Hematopoietic multipotent progenitor cell treated with erythropoietin and hydrocortisone succinate and interleukin-3 and kit ligand, for 4 days (in vitro differentiated cells): ENCODE measurements around the gene POU2F1.

Experiments
- DNase-seq: peaks from one replicate; pipeline ENCODE4 v3.0.0-alpha.2; 2015

Gene POU2F1

GRCh38 chr1:167452483-167452882 lies 231.8 kb downstream of the POU2F1 start:
- DNase-seq = no peak

DNA sequence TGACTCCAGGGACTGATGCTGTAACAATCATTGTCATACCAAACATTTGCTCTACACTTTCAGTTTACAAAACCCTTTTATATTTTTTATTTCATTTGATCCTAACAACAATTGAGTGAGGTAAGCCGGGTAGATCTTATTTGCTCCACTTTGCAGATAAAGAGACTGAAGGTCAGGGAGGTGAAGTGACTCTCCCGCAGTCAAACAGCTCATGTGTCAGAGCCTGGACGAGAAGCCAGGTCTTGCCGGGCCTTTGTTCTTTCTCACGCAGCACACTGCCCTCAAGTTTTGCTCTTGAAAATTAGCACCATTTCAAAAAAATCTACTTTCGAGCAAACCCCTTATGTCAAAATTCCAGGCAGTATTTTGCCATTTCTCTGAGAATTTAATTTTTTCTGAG lies 232.4 kb downstream of the POU2F1 start:
- DNase-seq = no peak

GRCh38 chr1:167454304-167454893 lies 233.7 kb downstream of the POU2F1 start:
- DNase-seq = no peak

- peak; percentile 92 for DNase-seq
These were observed 234.5 kb downstream of the POU2F1 start for GRCh38 chr1:167454894-167455785.

DNA sequence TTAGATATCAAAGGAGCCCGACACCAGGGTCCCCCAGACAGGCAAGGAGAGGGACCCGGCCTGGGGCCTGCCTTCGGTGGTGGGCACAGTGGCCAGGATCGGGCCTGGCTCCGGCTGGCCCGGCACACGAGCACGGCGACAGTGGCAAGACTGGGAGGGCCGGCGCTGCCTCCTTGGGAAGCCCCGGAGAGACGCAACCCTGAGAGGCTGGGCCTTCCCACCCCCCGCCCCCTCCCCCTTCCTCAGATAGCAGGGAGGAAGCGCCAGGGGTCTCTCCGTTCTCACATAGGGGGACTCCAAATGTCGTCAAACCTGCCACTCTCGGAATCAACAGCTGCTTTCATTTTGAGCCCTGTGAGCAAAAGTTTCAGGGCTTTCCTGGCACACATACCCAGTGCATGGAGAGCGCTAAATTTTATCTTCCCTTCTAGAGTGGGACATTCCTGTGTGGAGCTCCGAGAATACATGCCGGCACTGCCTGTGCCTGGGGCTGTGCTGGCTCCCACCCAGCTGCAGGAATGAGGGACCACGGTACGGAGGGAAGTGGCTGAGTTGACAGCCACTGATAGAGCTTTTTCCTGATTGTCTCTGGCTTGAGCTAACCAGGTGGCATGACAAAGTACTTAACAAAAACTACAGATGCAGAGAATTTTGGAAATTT lies 235.2 kb downstream of the POU2F1 start:
- no peak for DNase-seq

DNA sequence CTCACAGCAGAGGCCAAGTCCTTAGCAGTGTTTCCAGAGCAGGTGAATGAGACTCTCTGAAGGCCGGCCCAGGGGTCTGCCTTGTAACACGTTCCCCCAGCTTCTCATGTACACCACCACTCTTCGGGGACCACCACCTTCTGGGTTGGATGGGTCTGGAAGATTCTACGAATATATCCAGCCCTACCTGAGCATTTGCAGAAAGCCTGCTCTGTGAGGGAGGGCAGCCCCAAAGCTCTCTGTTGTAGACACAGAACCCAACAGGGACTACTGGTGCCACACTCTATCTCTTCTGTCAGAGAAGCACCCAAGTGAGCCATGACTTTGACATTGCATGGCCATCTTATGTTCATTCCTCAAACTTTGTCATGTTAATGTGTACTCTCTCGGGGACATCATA lies 235.8 kb downstream of the POU2F1 start:
- DNase-seq = no peak

- no peak for DNase-seq
These were observed 236.2 kb downstream of the POU2F1 start for GRCh38 chr1:167456926-167457325.

GRCh38 chr1:167457936-167458584 lies 237.4 kb downstream of the POU2F1 start:
- no peak for DNase-seq

DNA sequence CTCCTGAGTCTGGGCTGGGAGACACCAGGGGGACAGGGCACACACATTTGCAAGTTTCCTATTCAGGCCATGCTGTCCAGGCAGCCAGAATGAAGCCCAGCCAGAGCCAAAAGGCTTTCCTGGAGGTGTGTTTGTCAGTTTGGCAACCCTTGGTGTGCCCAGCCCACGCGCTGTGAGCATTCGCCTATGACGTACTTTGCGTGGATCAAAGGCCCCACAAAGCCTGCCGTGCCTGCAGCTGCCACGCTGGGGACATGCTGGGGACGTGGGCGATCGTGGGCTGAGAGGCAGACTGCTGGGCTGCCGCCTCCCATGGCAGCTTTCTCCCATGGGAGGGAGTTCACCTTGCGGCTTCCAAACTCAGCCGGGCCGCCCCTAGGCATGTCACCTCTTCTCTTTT lies 240.2 kb downstream of the POU2F1 start:
- DNase-seq = no peak

- no peak for DNase-seq
These were observed 241.7 kb downstream of the POU2F1 start for GRCh38 chr1:167462341-167462740.

GRCh38 chr1:167463080-167463479 lies 242.4 kb downstream of the POU2F1 start:
- no peak for DNase-seq

DNA sequence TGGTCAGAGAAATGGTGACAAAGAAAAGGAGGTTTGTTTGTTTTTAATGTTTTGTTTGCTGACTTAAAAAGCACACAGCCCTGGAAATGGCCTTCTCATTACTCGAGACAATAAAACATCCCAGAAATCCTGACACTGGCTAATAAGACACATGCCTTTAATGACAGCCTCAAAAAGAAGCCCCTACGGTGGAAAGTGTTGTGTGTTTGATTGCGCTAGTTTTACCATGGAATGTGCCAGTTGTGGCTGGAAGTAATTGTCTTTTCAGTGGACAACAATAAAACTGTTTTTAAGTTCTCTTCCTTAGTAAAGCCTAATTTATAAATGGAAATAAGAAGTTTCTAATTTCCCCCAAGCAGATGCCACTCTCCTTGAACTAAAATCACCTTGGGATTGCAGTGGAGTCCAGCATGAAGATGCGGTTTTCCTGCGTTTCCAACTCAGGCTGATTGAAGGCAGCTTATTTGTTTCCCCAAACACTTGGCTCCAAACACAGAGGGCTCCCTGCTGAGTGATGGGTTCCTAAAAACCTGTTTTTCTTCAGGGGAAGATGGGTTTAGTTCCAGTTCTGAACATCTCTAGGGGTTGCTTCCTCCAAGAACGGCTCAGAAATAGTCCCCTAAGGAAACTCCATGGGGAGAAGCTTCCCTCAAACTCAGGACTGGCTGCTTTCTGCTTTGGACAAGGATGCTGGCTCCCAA lies 243.3 kb downstream of the POU2F1 start:
- no peak for DNase-seq

DNA sequence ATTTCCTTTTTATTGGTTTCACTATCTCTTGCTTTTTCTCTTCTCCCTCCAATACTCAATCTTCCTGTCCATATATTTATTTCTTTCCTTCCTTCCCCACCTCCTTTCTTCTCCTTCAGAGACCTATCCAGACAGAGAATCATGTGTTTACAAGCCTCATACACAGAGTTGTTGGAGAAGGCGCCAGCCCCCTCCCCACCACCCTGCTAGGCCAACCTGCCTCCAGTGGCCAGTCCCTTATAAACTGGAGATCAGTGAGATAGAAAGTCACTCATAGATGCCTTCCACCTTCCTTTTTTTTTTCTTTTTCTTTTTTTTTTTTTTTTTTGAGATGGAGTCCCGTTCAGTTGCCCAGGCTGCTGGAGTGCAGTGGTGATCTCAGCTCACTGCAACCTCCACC lies 244.3 kb downstream of the POU2F1 start:
- DNase-seq = no peak

GRCh38 chr1:167465743-167466142 lies 245.1 kb downstream of the POU2F1 start:
- DNase-seq = no peak

GRCh38 chr1:167467126-167467710 lies 246.5 kb downstream of the POU2F1 start:
- DNase-seq = no peak

GRCh38 chr1:167467752-167468151 lies 247.1 kb downstream of the POU2F1 start:
- DNase-seq = no peak

DNA sequence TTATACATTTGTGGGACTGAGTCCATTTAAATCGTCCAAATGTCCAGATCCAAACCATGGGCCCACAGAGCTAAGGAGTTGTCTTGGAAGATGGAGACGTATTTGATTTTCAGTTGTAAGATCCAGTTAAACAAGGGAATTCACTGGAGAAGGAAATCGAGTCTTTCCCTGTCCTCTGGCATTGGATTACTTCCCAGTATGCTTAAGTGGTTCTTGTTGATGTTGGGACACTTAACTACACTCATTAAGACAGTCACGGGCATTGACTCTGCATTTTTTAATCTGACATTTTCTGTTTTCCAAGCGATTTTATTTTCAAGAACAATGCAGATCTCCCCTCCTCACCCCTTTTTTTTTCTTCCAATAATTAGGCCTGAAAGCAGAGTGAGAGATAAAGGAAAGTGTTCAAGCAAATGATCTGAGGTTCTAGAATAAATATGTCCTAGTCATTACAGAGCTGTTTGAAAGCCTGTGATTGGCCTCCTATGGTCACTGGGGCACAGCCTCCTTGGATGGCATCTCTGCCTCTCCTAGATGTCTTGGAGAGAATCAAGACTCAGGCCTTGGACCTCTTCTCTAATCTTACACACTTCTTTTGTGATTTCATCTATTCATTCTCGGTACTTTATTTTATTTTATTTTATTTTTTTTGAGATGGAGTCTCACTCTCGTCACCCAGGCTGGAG lies 248.7 kb downstream of the POU2F1 start:
- no peak for DNase-seq

DNA sequence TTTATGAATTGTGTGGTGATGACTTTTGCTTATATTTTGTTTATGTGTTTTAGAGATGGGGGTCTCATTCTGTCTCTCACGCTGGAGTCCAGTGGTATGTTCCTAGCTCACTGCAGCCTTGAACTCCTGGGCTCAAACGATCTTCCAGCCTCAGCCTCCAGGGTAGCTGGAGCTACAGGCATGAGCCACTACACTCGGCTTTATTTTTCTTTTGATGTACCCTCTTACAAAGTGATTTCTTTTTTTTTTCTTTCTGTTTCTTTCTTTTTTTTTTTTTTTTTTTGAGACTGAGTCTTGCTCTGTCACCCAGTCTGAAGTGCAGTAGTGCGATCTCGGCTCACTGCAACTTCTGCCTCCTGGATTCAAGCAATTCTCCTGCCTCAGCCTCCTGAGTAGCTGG lies 250.9 kb downstream of the POU2F1 start:
- no peak for DNase-seq

DNA sequence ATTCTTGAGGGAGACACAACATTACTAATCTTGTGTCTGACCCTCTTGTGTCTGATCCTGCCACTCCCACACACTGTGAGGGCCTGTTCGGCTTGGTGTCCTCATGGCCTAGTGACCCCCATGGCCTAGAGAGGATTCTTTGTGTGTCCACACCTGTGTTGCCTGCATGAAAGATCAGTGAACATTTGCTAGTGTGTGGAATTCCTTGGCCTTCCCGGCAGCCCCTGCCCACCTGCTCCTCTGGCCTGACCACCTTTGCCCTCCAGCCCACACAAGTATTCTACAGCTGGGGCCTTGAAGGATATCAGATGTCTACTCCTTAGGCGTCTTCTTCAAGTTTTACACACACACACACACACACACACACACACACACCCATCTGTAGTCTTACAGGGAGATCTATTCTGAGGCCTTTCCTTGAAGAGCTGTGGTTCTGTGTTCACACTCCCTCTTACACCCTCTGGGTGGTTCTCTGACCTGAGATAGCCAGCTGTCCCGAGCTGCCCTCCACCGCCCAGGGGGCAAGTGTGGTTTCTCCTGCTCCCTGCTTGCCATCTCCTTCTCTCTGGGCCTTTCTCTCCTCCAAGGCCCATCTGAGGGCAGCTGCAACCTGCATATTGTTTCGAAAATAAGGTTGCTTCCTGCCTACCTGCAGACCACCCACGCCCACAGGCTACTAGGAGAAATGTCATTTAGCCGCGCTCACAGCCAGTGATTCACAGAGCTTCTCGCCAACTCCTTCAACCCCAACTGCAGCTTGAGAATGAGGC lies 252.3 kb downstream of the POU2F1 start:
- peak; percentile 27 for DNase-seq

- DNase-seq = peak; percentile 50
These were observed 253.1 kb downstream of the POU2F1 start for GRCh38 chr1:167473761-167474160.

- no peak for DNase-seq
These were observed 253.5 kb downstream of the POU2F1 start for GRCh38 chr1:167474191-167474641.
